HEK293T (cell line): ENCODE data around the gene SLC25A27.

Experiments
- CTCF ChIA-PET: fragments of 350-600 bp; formaldehyde crosslinking; extraction: SDS; loops from one replicate; lab custom pipeline; 2021; ENCODE audit warnings: antibody characterized with exemption, inconsistent platforms; lab: Yijun Ruan, JAX
- POLR2A ChIA-PET: fragments of 350-600 bp; formaldehyde crosslinking; extraction: SDS; loops from one replicate; lab custom pipeline; 2020; ENCODE audit warnings: antibody characterized with exemption, inconsistent platforms; lab: Yijun Ruan, JAX
- DNase-seq: peaks from one replicate; pipeline ENCODE4 v3.0.0; 2012; ENCODE audit warnings: mixed read lengths; ENCODE audit errors: extremely low spot score
- ARNT ChIP-seq: fragments of 450-650 bp; IDR thresholded peaks from 2 replicates; pipeline ENCODE4 v1.6.1; 2017; ENCODE audit warnings: mild to moderate bottlenecking
- BHLHE40 ChIP-seq: fragments of 450-650 bp; IDR thresholded peaks from 2 replicates; pipeline ENCODE4 v1.6.1; 2016; ENCODE audit warnings: mild to moderate bottlenecking, moderate library complexity, borderline replicate concordance
- CTBP1 ChIP-seq: fragments of 450-650 bp; IDR thresholded peaks from 2 replicates; pipeline ENCODE4 v1.6.1; 2016; ENCODE audit warnings: borderline replicate concordance
- ELF4 ChIP-seq: fragments of 450-650 bp; IDR thresholded peaks from 2 replicates; pipeline ENCODE4 v1.6.1; 2017; ENCODE audit warnings: antibody characterized with exemption
- FOXA1 ChIP-seq: fragments of 450-650 bp; IDR thresholded peaks from 2 replicates; pipeline ENCODE4 v1.6.1; 2016; ENCODE audit warnings: mild to moderate bottlenecking
- FOXK2 ChIP-seq: fragments of 450-650 bp; IDR thresholded peaks from 2 replicates; pipeline ENCODE4 v1.6.1; 2016; ENCODE audit warnings: mild to moderate bottlenecking
- FOXM1 ChIP-seq: fragments of 450-650 bp; IDR thresholded peaks from 2 replicates; pipeline ENCODE4 v1.6.1; 2017; ENCODE audit warnings: mild to moderate bottlenecking, borderline replicate concordance
- HDGF ChIP-seq: fragments of 450-650 bp; IDR thresholded peaks from 2 replicates; pipeline ENCODE4 v1.6.1; 2017; ENCODE audit warnings: antibody characterized with exemption, borderline replicate concordance
- L3MBTL2 ChIP-seq: fragments of 450-650 bp; conservative IDR thresholded peaks from 2 replicates; pipeline ENCODE4 v1.6.1; 2016; ENCODE audit warnings: mild to moderate bottlenecking
- LEF1 ChIP-seq: fragments of 450-650 bp; IDR thresholded peaks from 2 replicates; pipeline ENCODE4 v1.6.1; 2017; ENCODE audit warnings: mild to moderate bottlenecking, borderline replicate concordance
- NFRKB ChIP-seq: fragments of 450-650 bp; IDR thresholded peaks from 2 replicates; pipeline ENCODE4 v1.6.1; 2016; ENCODE audit warnings: mild to moderate bottlenecking, moderate library complexity
- PKNOX1 ChIP-seq: fragments of 450-650 bp; IDR thresholded peaks from 2 replicates; pipeline ENCODE4 v1.6.1; 2016
- SP1 ChIP-seq: fragments of 450-650 bp; IDR thresholded peaks from 2 replicates; pipeline ENCODE4 v1.6.1; 2017
- SUZ12 ChIP-seq: fragments of 450-650 bp; IDR thresholded peaks from 2 replicates; pipeline ENCODE4 v1.6.1; 2016; ENCODE audit warnings: mild to moderate bottlenecking
- TARDBP ChIP-seq: fragments of 450-650 bp; IDR thresholded peaks from 2 replicates; pipeline ENCODE4 v1.6.1; 2016
- ZNF384 ChIP-seq: fragments of 450-650 bp; IDR thresholded peaks from 2 replicates; pipeline ENCODE4 v1.6.1; 2016

Gene SLC25A27

GRCh38 chr6:46661483-46661882 lies 8.7 kb downstream of the SLC25A27 start:
- TF ChIP-seq TARDBP: no peak
- TF ChIP-seq BHLHE40: no peak
- TF ChIP-seq SP1: no peak
- TF ChIP-seq NFRKB: no peak
- no peak for TF ChIP-seq FOXK2
- TF ChIP-seq CTBP1: no peak
- POLR2A ChIA-PET: no interaction called here
- DNase-seq: no peak
- CTCF ChIA-PET: no interaction called here

- ChIA-PET CTCF (interaction anchor here (1.5 kb wide), 1 partner anchor 12 kb away, joined by 3 read pairs; no protein-coding TSS in a partner anchor), POLR2A (no interaction called here)
- DNase-seq: no peak
- TF ChIP-seq TARDBP (no peak), L3MBTL2 (no peak), PKNOX1 (no peak), NFRKB (no peak), CTBP1 (no peak), ELF4 (no peak), ZNF384 (no peak), BHLHE40 (no peak), LEF1 (no peak), FOXK2 (no peak), HDGF (no peak), FOXM1 (no peak), SUZ12 (no peak), ARNT (no peak), FOXA1 (no peak), SP1 (no peak)
These were observed 14.6 kb downstream of the SLC25A27 start for GRCh38 chr6:46667377-46667776.

- DNase-seq: no peak
- POLR2A ChIA-PET: no interaction called here
- TF ChIP-seq SUZ12: no peak
- no peak for TF ChIP-seq TARDBP
- no peak for TF ChIP-seq FOXA1
- TF ChIP-seq L3MBTL2: no peak
- no peak for TF ChIP-seq HDGF
- TF ChIP-seq NFRKB: no peak
- no peak for TF ChIP-seq LEF1
- TF ChIP-seq SP1: no peak
- no peak for TF ChIP-seq BHLHE40
- no peak for TF ChIP-seq ELF4
- TF ChIP-seq FOXM1: no peak
- TF ChIP-seq CTBP1: no peak
- TF ChIP-seq PKNOX1: no peak
- no peak for TF ChIP-seq ZNF384
- no peak for TF ChIP-seq FOXK2
- TF ChIP-seq ARNT: no peak
- CTCF ChIA-PET: interaction anchor here (1.5 kb wide), 1 partner anchor 19 kb away, joined by 6 read pairs; no protein-coding TSS in a partner anchor
These were observed 21.6 kb downstream of the SLC25A27 start for GRCh38 chr6:46674410-46674809.

GRCh38 chr6:46676604-46677313 lies 24.0 kb downstream of the SLC25A27 start:
- ChIA-PET POLR2A (no interaction called here), CTCF (interaction anchor here (0.6 to 1.2 kb wide), 4 partner anchors 12 to 635 kb away, joined by 3 to 5 read pairs (median 4); no protein-coding TSS in a partner anchor)
- no peak for TF ChIP-seq PKNOX1
- no peak for TF ChIP-seq L3MBTL2
- TF ChIP-seq TARDBP: no peak
- no peak for TF ChIP-seq BHLHE40
- TF ChIP-seq CTBP1: no peak
- TF ChIP-seq HDGF: no peak
- no peak for TF ChIP-seq NFRKB
- TF ChIP-seq LEF1: no peak
- TF ChIP-seq SP1: no peak
- TF ChIP-seq SUZ12: no peak
- no peak for TF ChIP-seq ELF4
- TF ChIP-seq ZNF384: no peak
- no peak for TF ChIP-seq FOXA1
- no peak for TF ChIP-seq ARNT
- TF ChIP-seq FOXK2: no peak
- TF ChIP-seq FOXM1: no peak
- no peak for DNase-seq

- DNase-seq: peak; percentile 30
- POLR2A ChIA-PET: no interaction called here
- no peak for TF ChIP-seq HDGF
- peak; percentile 72 for TF ChIP-seq PKNOX1
- CTCF ChIA-PET: interaction anchor here (0.6 to 1.2 kb wide), 4 partner anchors 13 to 635 kb away, joined by 3 to 5 read pairs (median 4); no protein-coding TSS in a partner anchor
These were observed 24.5 kb downstream of the SLC25A27 start for GRCh38 chr6:46677314-46677654.
